Measurements from ENCODE around the gene MORN1.

Gene MORN1

GRCh38 chr1:2287649-2288048, 103.7 kb downstream of the MORN1 start:
- DNase-seq, result no peak

- DNase-seq, result no peak
Observed at GRCh38 chr1:2286923-2287322, 104.4 kb downstream of the MORN1 start.

- DNase-seq, result no peak
Observed at GRCh38 chr1:2284932-2285331, 106.4 kb downstream of the MORN1 start.

- no peak for DNase-seq
Observed at GRCh38 chr1:2283991-2284895, 107.1 kb downstream of the MORN1 start.

DNA sequence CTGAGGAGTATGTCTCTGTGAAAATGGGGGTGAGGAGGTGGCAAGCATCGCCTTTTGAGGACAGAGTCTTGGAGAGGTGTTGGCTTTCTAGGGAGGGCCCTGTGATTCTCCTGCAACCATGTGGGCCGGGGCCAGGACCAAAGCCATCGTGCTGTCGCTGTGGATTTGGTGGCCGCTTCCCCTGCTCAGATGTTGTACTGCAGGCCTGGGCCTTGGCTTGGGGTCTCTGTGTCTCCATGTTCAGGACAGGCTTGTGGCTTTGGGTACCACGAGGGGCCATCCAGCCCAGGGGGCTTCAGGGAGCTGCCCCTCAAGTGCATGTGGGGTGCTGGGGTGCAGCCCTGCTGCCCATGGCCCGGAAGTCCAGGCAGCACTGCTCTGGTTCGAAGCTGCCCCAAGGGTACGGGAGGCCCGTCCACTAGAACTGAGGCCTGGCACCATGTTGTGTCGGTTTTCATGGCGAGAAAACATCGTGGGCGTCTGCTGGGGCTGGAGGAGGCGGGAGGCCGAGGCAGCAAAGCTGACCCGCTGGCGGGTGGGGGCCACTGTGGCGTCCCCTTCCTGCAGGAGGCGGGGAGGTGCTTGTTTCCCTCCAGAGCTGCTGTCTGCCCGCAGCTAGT, 107.9 kb downstream of the MORN1 start:
- DNase-seq, result no peak

DNA sequence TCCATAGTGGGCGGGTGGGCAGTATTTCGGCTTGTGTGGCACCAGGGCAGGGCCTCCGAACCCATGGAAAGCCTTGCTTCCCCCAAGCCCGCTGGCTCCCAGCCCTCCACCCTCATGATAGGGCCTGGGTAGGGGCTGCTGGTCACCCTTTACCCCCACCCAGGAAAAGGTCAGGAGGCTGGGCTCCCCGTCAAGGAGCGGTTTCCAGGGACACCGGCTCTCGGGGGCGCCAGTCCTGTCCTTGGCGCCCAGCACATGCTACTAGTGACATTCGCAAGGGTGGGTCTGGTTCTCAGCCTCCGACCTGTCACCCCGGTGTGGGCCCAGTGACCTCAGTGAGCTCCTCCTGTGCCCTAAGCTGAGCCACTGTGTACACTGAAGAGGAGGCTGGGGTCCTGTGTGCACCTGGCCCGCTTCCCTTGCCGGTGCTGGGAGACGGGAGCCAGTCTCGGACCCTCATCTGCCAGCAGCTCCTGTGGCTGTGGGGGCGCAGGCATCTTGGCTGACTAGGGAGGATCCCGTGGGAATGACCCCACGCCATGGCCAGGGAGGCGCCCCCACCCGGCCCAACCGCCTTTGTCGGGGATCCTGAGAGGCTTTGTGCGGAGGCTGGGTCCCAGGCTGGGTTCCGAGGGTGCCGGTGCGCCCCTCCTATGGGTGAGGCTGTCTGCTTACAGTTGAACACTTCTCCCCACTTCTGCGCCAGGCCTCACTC, 108.6 kb downstream of the MORN1 start:
- no peak for DNase-seq

GRCh38 chr1:2279817-2280216, 111.5 kb downstream of the MORN1 start:
- DNase-seq, result no peak

- DNase-seq, result no peak
Observed at GRCh38 chr1:2279210-2279639, 112.1 kb downstream of the MORN1 start.

GRCh38 chr1:2278591-2279209, 112.7 kb downstream of the MORN1 start:
- DNase-seq, result no peak

DNA sequence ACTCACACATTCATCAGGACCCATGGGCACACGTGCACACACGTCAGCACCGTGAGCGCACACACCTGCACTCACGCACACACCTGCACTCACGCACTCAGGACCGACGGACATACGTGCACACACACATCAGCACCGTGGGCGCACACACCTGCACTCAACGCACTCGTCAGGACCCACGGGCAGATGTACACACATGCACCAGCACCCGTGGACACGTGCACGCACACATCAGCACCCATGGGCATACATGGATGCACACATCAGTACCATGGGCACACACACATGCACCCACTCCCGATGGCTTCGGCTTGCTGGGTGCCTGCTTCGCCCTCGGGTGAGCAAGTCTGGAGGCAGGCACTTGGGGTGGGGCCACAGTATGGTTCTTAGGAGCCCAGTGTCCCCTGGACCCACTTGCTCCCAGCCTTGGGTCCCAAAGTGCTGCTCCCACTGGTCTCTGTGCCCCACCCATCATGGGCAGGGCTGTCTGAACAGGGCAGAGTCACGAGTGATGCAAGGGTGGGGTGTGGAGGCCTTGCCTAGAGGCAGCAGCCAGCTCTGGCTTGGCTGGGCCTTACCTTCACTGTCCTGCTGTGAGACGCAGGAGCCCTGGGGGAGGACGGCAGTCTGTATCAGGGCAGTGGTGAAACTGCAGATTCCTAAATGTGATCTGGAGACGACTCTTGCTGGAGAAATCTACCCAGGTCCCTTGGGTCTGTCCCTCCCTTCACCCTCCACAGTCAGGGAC, 113.4 kb downstream of the MORN1 start:
- DNase-seq, result no peak

- DNase-seq, result no peak
Observed at GRCh38 chr1:2276803-2277580, 114.4 kb downstream of the MORN1 start.

DNA sequence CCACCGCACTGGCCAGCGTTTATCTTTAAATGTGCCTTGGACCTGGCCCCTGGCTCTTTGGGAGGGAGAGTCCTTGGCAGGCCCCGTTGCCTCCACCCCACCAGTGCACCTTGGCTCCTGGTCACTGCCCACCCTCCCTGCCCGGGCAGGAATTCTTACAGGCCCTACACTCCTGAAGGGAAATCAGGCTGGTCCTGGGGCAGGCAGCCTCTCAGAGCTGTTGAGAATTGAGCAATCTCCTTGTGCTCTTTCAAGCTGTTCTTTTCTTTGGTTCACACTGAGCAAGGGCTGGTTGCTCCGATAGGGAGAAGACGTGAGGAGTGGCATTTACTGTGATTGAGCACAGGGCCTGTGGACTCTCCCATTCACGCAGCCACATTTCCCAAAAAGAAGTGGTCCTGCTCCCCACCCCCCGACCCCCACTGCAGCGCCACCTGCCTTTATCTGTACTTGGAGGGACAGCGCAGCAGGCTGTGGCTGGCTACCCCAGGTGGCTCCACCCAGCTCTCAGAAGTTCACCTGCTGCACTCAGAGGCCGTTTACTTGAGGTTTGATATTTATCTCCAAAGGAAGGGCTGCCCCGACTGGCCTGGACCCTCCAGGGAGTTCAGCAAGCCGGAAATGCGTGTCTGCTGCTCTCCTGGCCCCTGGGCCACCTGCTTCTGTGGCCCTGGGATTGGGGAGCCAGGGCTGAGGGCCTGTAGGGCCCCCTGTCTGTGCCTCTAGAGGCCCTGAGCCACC, 115.4 kb downstream of the MORN1 start:
- no peak for DNase-seq

DNA sequence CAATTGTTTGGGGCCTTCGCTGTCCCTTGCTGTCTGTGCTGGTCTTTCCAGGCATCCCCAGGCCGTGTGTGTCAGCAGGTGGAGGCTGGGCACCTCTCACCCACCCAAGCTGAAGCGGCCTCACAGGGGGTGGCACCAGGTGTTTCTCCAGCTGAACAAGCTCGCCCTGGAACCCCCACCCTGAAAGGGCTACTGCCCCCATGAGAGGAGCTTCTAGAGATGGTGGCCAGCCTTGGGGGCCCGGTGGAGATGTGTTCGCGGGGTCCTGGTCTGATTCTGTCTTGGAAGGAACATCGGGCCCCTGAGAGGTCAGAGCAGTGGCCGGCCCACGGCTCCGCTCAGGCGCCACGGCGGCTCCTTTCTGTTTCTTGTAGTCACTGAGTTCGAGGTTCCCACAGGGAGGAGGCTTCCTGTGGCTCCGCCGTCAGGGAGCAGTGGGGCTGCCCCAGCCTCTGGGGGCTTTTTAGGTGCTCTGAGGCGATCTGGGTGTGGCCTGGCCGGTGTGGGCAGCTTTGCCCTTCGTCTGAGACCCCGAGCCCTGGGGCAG, 116.4 kb downstream of the MORN1 start:
- no peak for DNase-seq

DNA sequence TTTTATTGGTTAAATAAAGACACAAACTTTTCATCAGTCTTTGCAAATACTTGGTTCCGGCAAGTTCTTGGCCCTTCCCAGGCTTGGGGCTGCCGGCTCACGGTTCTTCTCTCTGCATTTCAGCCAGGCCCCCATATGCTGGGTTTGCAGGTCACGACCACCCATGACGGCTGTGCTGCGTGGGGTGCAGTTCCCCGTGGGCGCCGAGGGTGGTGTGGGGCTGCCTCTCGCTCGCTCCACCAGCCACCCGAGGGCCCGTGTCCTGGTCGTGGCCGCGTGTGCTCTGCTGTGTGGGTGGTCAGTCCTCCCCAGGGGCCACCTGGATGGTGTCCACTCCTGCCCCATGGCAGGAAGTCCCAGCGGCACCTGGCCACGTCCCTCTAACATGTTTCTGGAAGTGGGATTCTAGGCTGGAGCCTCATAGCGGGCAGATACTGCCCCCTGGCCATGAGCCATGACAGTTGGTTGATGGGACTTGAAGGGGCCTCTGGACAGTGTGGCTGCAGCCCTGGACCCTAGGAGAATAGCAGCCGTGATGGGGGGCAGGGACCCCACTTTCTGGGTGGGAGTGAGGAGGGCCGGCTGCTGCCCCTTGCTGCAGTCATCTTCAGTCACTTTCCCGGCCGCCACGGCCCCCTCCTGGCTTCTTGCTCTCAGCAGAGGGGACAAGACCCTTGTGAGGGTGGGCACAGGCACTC, 117.0 kb downstream of the MORN1 start:
- DNase-seq, result no peak

- no peak for DNase-seq
Observed at GRCh38 chr1:2273401-2274090, 117.8 kb downstream of the MORN1 start.

DNA sequence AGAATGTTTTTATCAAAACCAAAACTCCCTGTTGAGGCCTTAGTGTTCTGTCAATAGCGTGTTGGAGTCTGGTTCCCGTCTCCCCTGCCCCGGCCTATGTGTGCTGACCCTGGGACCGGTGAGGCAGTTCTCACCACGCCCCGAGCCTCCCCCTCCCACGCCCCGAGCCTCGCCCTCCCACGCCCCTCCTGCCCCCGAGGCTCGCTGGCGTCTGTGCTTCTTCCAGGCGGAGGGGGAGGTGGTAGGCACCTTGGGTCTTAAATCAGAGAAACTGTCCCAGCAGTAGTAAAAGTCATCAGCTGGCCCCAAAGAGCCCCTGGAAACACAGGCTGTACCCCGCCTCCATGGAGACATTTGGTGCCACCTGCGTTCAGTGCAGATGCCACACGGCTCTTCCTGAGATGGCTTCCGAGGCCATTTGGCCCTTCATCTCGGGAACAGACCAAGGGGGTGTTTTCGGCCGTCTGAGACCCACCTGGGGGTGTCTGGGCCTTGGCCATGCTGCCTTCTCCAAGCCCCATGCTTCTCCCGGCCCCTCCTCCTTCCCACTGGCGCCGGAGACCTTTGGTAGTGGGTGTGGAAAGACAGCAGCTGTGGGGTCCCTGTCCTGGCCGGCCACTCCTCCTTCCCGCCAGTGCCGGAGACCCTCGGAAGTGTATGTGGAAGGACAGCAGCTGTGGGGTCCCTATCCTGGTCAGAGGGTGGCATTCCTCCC, 118.5 kb downstream of the MORN1 start:
- DNase-seq, result no peak

- no peak for DNase-seq
Observed at GRCh38 chr1:2271841-2272655, 119.3 kb downstream of the MORN1 start.
